DMS 273 (cell line): ENCODE results near the gene SCNN1B.
A peak's percentile ranks its signal among the peaks of the same experiment; 100 is the strongest.
"Not testable (repeated sequence)": the region's sequence is repeated elsewhere in the genome, so short reads cannot be mapped to it uniquely, and the experiment has no call there.

Experiments
- DNase-seq: peaks from one replicate; lab custom pipeline; 2025; ENCODE audit not compliant: unreplicated experiment; lab: John Stamatoyannopoulos, UW

Gene SCNN1B

GRCh38 chr16:23378921-23379320 lies 76.8 kb downstream of the SCNN1B start:
- DNase-seq = no peak

GRCh38 chr16:23379707-23380106 lies 77.6 kb downstream of the SCNN1B start:
- no peak for DNase-seq

GRCh38 chr16:23380501-23380951 lies 78.4 kb downstream of the SCNN1B start:
- no peak for DNase-seq

- DNase-seq = not testable (repeated sequence)
Observed at GRCh38 chr16:23381702-23382101, 79.6 kb downstream of the SCNN1B start.

- no peak for DNase-seq
Observed at GRCh38 chr16:23382279-23382678, 80.2 kb downstream of the SCNN1B start.

GRCh38 chr16:23383881-23384280 lies 81.8 kb downstream of the SCNN1B start:
- DNase-seq = no peak

GRCh38 chr16:23384878-23385277 lies 82.8 kb downstream of the SCNN1B start:
- DNase-seq = no peak

GRCh38 chr16:23385441-23385840 lies 83.3 kb downstream of the SCNN1B start:
- DNase-seq = no peak

GRCh38 chr16:23387666-23388065 lies 85.6 kb downstream of the SCNN1B start:
- no peak for DNase-seq

GRCh38 chr16:23388786-23389185 lies 86.7 kb downstream of the SCNN1B start:
- DNase-seq = no peak

GRCh38 chr16:23389201-23389600 lies 87.1 kb downstream of the SCNN1B start:
- DNase-seq = no peak

- not testable (repeated sequence) for DNase-seq
Observed at GRCh38 chr16:23389936-23390335, 87.8 kb downstream of the SCNN1B start.

GRCh38 chr16:23391381-23392222 lies 89.5 kb downstream of the SCNN1B start:
- DNase-seq = no peak

GRCh38 chr16:23392223-23392600 lies 90.1 kb downstream of the SCNN1B start:
- DNase-seq = no peak

GRCh38 chr16:23394141-23394831 lies 92.2 kb downstream of the SCNN1B start:
- DNase-seq = peak; percentile 15

GRCh38 chr16:23395732-23396131 lies 93.6 kb downstream of the SCNN1B start:
- DNase-seq = no peak

- DNase-seq = no peak
Observed at GRCh38 chr16:23397464-23397863, 95.4 kb downstream of the SCNN1B start.

- DNase-seq = peak; percentile 26
Observed at GRCh38 chr16:23398987-23399805, 97.1 kb downstream of the SCNN1B start.

GRCh38 chr16:23400447-23400846 lies 98.3 kb downstream of the SCNN1B start:
- peak; percentile 83 for DNase-seq

GRCh38 chr16:23401139-23401538 lies 99.0 kb downstream of the SCNN1B start:
- no peak for DNase-seq

GRCh38 chr16:23402100-23402499 lies 100.0 kb downstream of the SCNN1B start:
- no peak for DNase-seq
